HEK293T (cell line): ENCODE results near the gene CHST11.

Source experiments
- BHLHE40 ChIP-seq: fragments of 450-650 bp; IDR thresholded peaks from 2 replicates; pipeline ENCODE4 v1.6.1; 2016; ENCODE audit warnings: mild to moderate bottlenecking, moderate library complexity, borderline replicate concordance
- CTBP1 ChIP-seq: fragments of 450-650 bp; IDR thresholded peaks from 2 replicates; pipeline ENCODE4 v1.6.1; 2016; ENCODE audit warnings: borderline replicate concordance
- ELF4 ChIP-seq: fragments of 450-650 bp; IDR thresholded peaks from 2 replicates; pipeline ENCODE4 v1.6.1; 2017; ENCODE audit warnings: antibody characterized with exemption
- FOXA1 ChIP-seq: fragments of 450-650 bp; IDR thresholded peaks from 2 replicates; pipeline ENCODE4 v1.6.1; 2016; ENCODE audit warnings: mild to moderate bottlenecking
- FOXK2 ChIP-seq: fragments of 450-650 bp; IDR thresholded peaks from 2 replicates; pipeline ENCODE4 v1.6.1; 2016; ENCODE audit warnings: mild to moderate bottlenecking
- FOXM1 ChIP-seq: fragments of 450-650 bp; IDR thresholded peaks from 2 replicates; pipeline ENCODE4 v1.6.1; 2017; ENCODE audit warnings: mild to moderate bottlenecking, borderline replicate concordance
- NFRKB ChIP-seq: fragments of 450-650 bp; IDR thresholded peaks from 2 replicates; pipeline ENCODE4 v1.6.1; 2016; ENCODE audit warnings: mild to moderate bottlenecking, moderate library complexity
- SP1 ChIP-seq: fragments of 450-650 bp; IDR thresholded peaks from 2 replicates; pipeline ENCODE4 v1.6.1; 2017
- TARDBP ChIP-seq: fragments of 450-650 bp; IDR thresholded peaks from 2 replicates; pipeline ENCODE4 v1.6.1; 2016
- TF ChIP-seq, protein P1 (sequence below): fragments of 450-650 bp; IDR thresholded peaks from 2 replicates; pipeline ENCODE4 v1.6.1; 2016

GRCh38 chr12:104700324-104700723 lies 243.6 kb downstream of the CHST11 start:
- TF ChIP-seq FOXA1 (no peak), TARDBP (no peak), CTBP1 (no peak), SP1 (no peak), FOXM1 (no peak), BHLHE40 (no peak), FOXK2 (no peak), NFRKB (no peak), ELF4 (no peak)
- TF ChIP-seq, protein P1, sequence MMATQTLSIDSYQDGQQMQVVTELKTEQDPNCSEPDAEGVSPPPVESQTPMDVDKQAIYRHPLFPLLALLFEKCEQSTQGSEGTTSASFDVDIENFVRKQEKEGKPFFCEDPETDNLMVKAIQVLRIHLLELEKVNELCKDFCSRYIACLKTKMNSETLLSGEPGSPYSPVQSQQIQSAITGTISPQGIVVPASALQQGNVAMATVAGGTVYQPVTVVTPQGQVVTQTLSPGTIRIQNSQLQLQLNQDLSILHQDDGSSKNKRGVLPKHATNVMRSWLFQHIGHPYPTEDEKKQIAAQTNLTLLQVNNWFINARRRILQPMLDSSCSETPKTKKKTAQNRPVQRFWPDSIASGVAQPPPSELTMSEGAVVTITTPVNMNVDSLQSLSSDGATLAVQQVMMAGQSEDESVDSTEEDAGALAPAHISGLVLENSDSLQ = no peak
